ENCODE data around the gene EYA2. TPM values are rescaled to one million over a fixed set of nuclear protein-coding genes. Genes with fewer than 3 reads are reported as not detected.

Gene EYA2, protein sequence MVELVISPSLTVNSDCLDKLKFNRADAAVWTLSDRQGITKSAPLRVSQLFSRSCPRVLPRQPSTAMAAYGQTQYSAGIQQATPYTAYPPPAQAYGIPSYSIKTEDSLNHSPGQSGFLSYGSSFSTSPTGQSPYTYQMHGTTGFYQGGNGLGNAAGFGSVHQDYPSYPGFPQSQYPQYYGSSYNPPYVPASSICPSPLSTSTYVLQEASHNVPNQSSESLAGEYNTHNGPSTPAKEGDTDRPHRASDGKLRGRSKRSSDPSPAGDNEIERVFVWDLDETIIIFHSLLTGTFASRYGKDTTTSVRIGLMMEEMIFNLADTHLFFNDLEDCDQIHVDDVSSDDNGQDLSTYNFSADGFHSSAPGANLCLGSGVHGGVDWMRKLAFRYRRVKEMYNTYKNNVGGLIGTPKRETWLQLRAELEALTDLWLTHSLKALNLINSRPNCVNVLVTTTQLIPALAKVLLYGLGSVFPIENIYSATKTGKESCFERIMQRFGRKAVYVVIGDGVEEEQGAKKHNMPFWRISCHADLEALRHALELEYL
- total RNA-seq = 12.9 and 18.8 TPM in 2 replicates

DNA sequence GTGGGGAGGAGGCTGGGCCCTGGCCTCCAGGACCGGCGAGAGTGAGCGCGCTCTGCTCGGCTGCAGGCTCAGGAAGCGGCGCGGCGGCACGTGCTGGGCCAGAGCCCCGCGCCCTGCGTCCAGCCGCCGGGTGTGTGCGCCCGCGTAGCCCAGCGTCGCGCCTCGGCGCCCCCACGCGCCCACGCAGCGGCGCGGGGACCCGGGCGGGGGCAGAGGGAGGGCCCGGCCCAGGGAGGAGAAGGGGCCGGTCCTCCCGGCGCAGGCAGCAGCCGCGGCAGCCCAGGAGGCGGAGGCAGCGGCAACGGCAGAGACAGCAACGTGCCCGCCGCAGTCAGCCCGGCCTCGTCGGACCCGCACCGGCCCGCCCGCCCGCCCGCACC, at the start of gene EYA2:
Gene EYA2 (plus strand): TSS at position 265 of the 380 bp plus-strand sequence. CDS start 95,168 bp downstream, outside the sequence.

Other genes with a start within 250 kb of the EYA2 start
- 3.2 and 3.3 TPM in 2 replicates for gene SLC13A3, start 243.4 kb upstream of the EYA2 start, total RNA-seq
- 17.8 and 18.0 TPM in 2 replicates for gene TP53RK, start 205.4 kb upstream of the EYA2 start, total RNA-seq
- 11.5 and 13.2 TPM in 2 replicates for gene SLC2A10, start 185.2 kb upstream of the EYA2 start, total RNA-seq